ENCODE results near the gene MPHOSPH9.

- no peak for TF ChIP-seq CTCF (IDR thresholded peaks at IDR 0.05 in 8 of 11, conservative IDR thresholded peaks at IDR 0.05 in 3 of 11)
- TF ChIP-seq POLR2AphosphoS5 (IDR thresholded peaks at IDR 0.05) = no peak
These were observed 110.3 kb downstream of the MPHOSPH9 start for GRCh38 chr12:123122626-123123025.

Data from spleen (tissue), 7 donors.